WTC11 (cell line): ENCODE results near the gene SUPT3H. TPM values are rescaled to one million over a fixed set of nuclear protein-coding genes. Genes with fewer than 3 reads are reported as not detected.

Experiments used
- ATAC-seq: fragments of 200-7000 bp; cut with Tn5 transposase; 2 replicates; pipeline ENCODE4 v1.10.0; 2021; ENCODE audit warnings: mild to moderate bottlenecking, moderate library complexity
- CTCF ChIA-PET: fragments of 300-600 bp; sonication (Branson Sonifier 250); formaldehyde crosslinking; loops from one replicate; lab custom pipeline; 2021; ENCODE audit warnings: antibody characterized with exemption; lab: Charles Lee
- POLR2A ChIA-PET: fragments of 350-600 bp; sonication (Branson Sonifier 250); formaldehyde crosslinking; loops from one replicate; lab custom pipeline; 2021; ENCODE audit warnings: antibody characterized with exemption; lab: Charles Lee
- DNase-seq: peaks from one replicate; pipeline ENCODE4 v3.0.0; 2021; ENCODE audit warnings: low spot score
- H3K27ac Mint-ChIP-seq: 2 replicates; pipeline ENCODE4 v1.8.0; 2021; ENCODE audit warnings: mixed read lengths
- H3K27me3 Mint-ChIP-seq: 2 replicates; pipeline ENCODE4 v1.8.0; 2021; ENCODE audit warnings: low read depth, mild to moderate bottlenecking, moderate library complexity, mixed read lengths
- H3K36me3 Mint-ChIP-seq: 2 replicates; pipeline ENCODE4 v1.8.0; 2021; ENCODE audit warnings: mixed read lengths
- H3K4me1 Mint-ChIP-seq: 2 replicates; pipeline ENCODE4 v1.8.0; 2022; ENCODE audit warnings: mixed read lengths
- H3K4me3 Mint-ChIP-seq: 2 replicates; pipeline ENCODE4 v1.8.0; 2021; ENCODE audit warnings: mild to moderate bottlenecking, moderate library complexity, mixed read lengths
- H3K9me3 Mint-ChIP-seq: 2 replicates; pipeline ENCODE4 v1.8.0; 2021; ENCODE audit warnings: mixed read lengths
- ATF1 ChIP-seq: sonication (generic); formaldehyde crosslinking; IDR thresholded peaks from 2 replicates; pipeline ENCODE4 v1.8.1; 2023; ENCODE audit warnings: mild to moderate bottlenecking, moderate library complexity, missing genetic modification reagents
- E2F1 ChIP-seq: sonication (generic); formaldehyde crosslinking; IDR thresholded peaks from 2 replicates; pipeline ENCODE4 v1.8.0; 2022; ENCODE audit warnings: mild to moderate bottlenecking, missing genetic modification reagents
- E2F4 ChIP-seq: sonication (generic); formaldehyde crosslinking; IDR thresholded peaks from 2 replicates; pipeline ENCODE4 v1.8.1; 2022; ENCODE audit warnings: low read depth, mild to moderate bottlenecking, moderate library complexity, missing genetic modification reagents, borderline replicate concordance
- GABPB1 ChIP-seq: sonication (generic); formaldehyde crosslinking; IDR thresholded peaks from 2 replicates; pipeline ENCODE4 v1.8.1; 2023; ENCODE audit warnings: mild to moderate bottlenecking, missing genetic modification reagents
- HMGA2 ChIP-seq: fragments of 250-450 bp; sonication (Bioruptor Pico); IDR thresholded peaks from 2 replicates; pipeline ENCODE4 v1.4.0; 2021; ENCODE audit warnings: mild to moderate bottlenecking, moderate library complexity
- PRDM15 ChIP-seq: sonication (generic); formaldehyde crosslinking; IDR thresholded peaks from 2 replicates; pipeline ENCODE4 v1.8.0; 2022; ENCODE audit warnings: missing genetic modification reagents
- PREB ChIP-seq: sonication (generic); formaldehyde crosslinking; IDR thresholded peaks from 2 replicates; pipeline ENCODE4 v1.8.1; 2022; ENCODE audit warnings: mild to moderate bottlenecking, missing genetic modification reagents, moderate library complexity, borderline replicate concordance
- RELA ChIP-seq: sonication (generic); formaldehyde crosslinking; IDR thresholded peaks from 2 replicates; pipeline ENCODE4 v1.8.1; 2022; ENCODE audit warnings: missing genetic modification reagents, mild to moderate bottlenecking, borderline replicate concordance
- SMAD4 ChIP-seq: sonication (generic); formaldehyde crosslinking; IDR thresholded peaks from 2 replicates; pipeline ENCODE4 v1.8.0; 2022; ENCODE audit warnings: mild to moderate bottlenecking, missing genetic modification reagents
- TEAD1 ChIP-seq: sonication (generic); formaldehyde crosslinking; IDR thresholded peaks from 2 replicates; pipeline ENCODE4 v1.8.0; 2022; ENCODE audit warnings: mild to moderate bottlenecking, missing genetic modification reagents
- ZBTB21 ChIP-seq: sonication (generic); formaldehyde crosslinking; IDR thresholded peaks from 2 replicates; pipeline ENCODE4 v1.8.1; 2023; ENCODE audit warnings: mild to moderate bottlenecking, missing genetic modification reagents, borderline replicate concordance
- ZSCAN18 ChIP-seq: fragments of 250-450 bp; sonication (Bioruptor Pico); IDR thresholded peaks from 2 replicates; pipeline ENCODE4 v2.1.2; 2022; ENCODE audit warnings: mild to moderate bottlenecking, moderate library complexity
- total RNA-seq: library from RNA; stranded (reverse); gene quantifications from 3 replicates; pipeline ENCODE4 v1.2.3, GENCODE V29; 2021

The SUPT3H gene
- total RNA-seq, 1 experiment from 2014 or later: 15.3 TPM

GRCh38 chr6:44989391-44989790 lies 388.3 kb downstream of the SUPT3H start (continued):
- TF ChIP-seq PRDM15 (CRISPR knock-in tag) (no peak), ZSCAN18 (no peak), RELA (CRISPR knock-in tag) (no peak), SMAD4 (CRISPR knock-in tag) (no peak), E2F4 (CRISPR knock-in tag) (no peak), ZBTB21 (CRISPR knock-in tag) (no peak), PREB (CRISPR knock-in tag) (no peak), TEAD1 (CRISPR knock-in tag) (no peak), GABPB1 (no peak), E2F1 (CRISPR knock-in tag) (no peak), ATF1 (no peak)

GRCh38 chr6:44985006-44985405 lies 392.7 kb downstream of the SUPT3H start:
- DNase-seq: no peak
- ChIA-PET CTCF (no interaction called here), POLR2A (no interaction called here)
- no peak for ATAC-seq
- Mint-ChIP-seq H3K9me3 (no peaks in the 10 kb centered on the region), H3K27me3 (no peaks in the 10 kb centered on the region), H3K4me1 (peaks cover 8% of the 10 kb centered on the region), H3K36me3 (no peaks in the 10 kb centered on the region), H3K4me3 (no peak overlapping the region), H3K27ac (no peak overlapping the region)
- TF ChIP-seq PRDM15 (CRISPR knock-in tag): no peak
- peak; percentile 91 for TF ChIP-seq HMGA2
